Spleen (tissue), 11 donors: ENCODE data around the gene FBXW8. TPM values are rescaled to one million over a fixed set of nuclear protein-coding genes. Genes with fewer than 3 reads are reported as not detected.
A peak's percentile ranks its signal among the peaks of the same experiment; 100 is the strongest.

Source experiments
- DNase-seq: peaks from one replicate; pipeline ENCODE4 v3.0.0-alpha.2; 2020
- H3K27ac ChIP-seq, 8 donors: fragments of 200-600 bp; sonication (generic) in 7 of 8; 1 replicate in 4 of 8; 2 replicates in 4 of 8; pipeline versions ENCODE4 v1.5.0 to v1.8.0; 2016 to 2021; ENCODE audit warnings: inconsistent platforms in 4 of 8, mild to moderate bottlenecking in 4 of 8, moderate library complexity in 1 of 8
- H3K27me3 ChIP-seq, 7 donors: fragments of 200-600 bp; sonication (generic) in 6 of 7; replicated peaks in 1 of 7; 1 replicate in 4 of 7; 2 replicates in 3 of 7; pipeline versions ENCODE4 v1.5.0 to v1.8.0; 2016 to 2021; ENCODE audit warnings: inconsistent platforms in 3 of 7, mild to moderate bottlenecking in 1 of 7
- H3K36me3 ChIP-seq, 6 donors: fragments of 200-600 bp; sonication (generic) in 5 of 6; 1 replicate in 4 of 6; 2 replicates in 2 of 6; pipeline versions ENCODE4 v1.5.0 to v1.8.0; 2016 to 2021; ENCODE audit warnings: inconsistent platforms in 2 of 6
- H3K4me1 ChIP-seq, 6 donors: fragments of 200-600 bp; sonication (generic) in 5 of 6; 1 replicate in 3 of 6; 2 replicates in 3 of 6; pipeline versions ENCODE4 v1.5.0 to v1.8.0; 2016 to 2021; ENCODE audit warnings: inconsistent platforms in 3 of 6
- H3K4me3 ChIP-seq, 8 donors: fragments of 200-600 bp; sonication (generic) in 7 of 8; 1 replicate in 4 of 8; 2 replicates in 4 of 8; pipeline versions ENCODE4 v1.5.0 to v1.8.0; 2016 to 2021; ENCODE audit warnings: inconsistent platforms in 4 of 8, mild to moderate bottlenecking in 4 of 8, moderate library complexity in 2 of 8
- H3K9me3 ChIP-seq, 8 donors: fragments of 200-600 bp; sonication (generic) in 7 of 8; 1 replicate in 4 of 8; 2 replicates in 4 of 8; pipeline versions ENCODE4 v1.5.0 to v1.8.0; 2016 to 2021; ENCODE audit warnings: inconsistent platforms in 4 of 8
- POLR2A ChIP-seq, 3 donors: fragments of 450-650 bp; IDR thresholded peaks; one replicate each; pipeline ENCODE4 v1.5.1; 2017; ENCODE audit warnings: antibody characterized with exemption in 3 of 3, mild to moderate bottlenecking in 1 of 3
- POLR2AphosphoS5 ChIP-seq, 3 donors: sonication (generic); formaldehyde crosslinking; IDR thresholded peaks; one replicate each; pipeline ENCODE4 v1.5.1; 2017; ENCODE audit warnings: antibody characterized with exemption in 3 of 3
- WGBS, 5 donors: extraction: QIAGEN DNeasy Blood & Tissue Kit in 3 of 5; methylation state at CpG; one replicate each; pipeline versions ENCODE4 v1.1.5 to v1.1.7; 2013 to 2018; 5-methylcytosine and 5-hydroxymethylcytosine counted together
- intact Hi-C: fragments of 100-400 bp; cut with DNase I; formaldehyde crosslinking; loops from one replicate; pipeline ENCODE4 v1.15.0; 2023; ENCODE audit warnings: low total_unique reads
- polyA plus RNA-seq, 3 donors: library from polyadenylated mRNA; stranded (reverse); fragments of 200-250 nt; gene quantifications; one replicate each; pipeline ENCODE4 v1.2.1, GENCODE V29; 2013
- total RNA-seq, 7 donors: library from RNA; depleted of rRNA in 3 of 7; stranded (reverse); fragments of >200 nt in 3 of 7; fragmentation: NEBNext Ultra II Directional in 4 of 7; extraction: Animal tissue kit (Norgen Biotek cat#: 25700) in 4 of 7; gene quantifications; one replicate each; pipeline versions ENCODE4 v1.1.0 to v1.2.1, GENCODE V29; 2016 to 2021
- TF ChIP-seq, protein P1 (sequence below), 11 experiments: fragments of 200-600 bp in 7 of 11; fragments of 450-650 bp in 4 of 11; sonication (generic) in 4 of 11; IDR thresholded peaks in 8 of 11; conservative IDR thresholded peaks in 3 of 11; 1 replicate in 7 of 11; 2 replicates in 4 of 11; pipeline versions ENCODE4 v1.4.0 to v1.8.0; 2016 to 2021; ENCODE audit warnings: antibody characterized with exemption in 11 of 11, inconsistent platforms in 4 of 11, mild to moderate bottlenecking in 1 of 11
- donor health status: healthy with polysubstance abuse.
- donor health status: DM: no; HTN: no; CAD: no; lungs with moderate emphysema.
- donor health status: DM: no; HTN: no; CAD: no.
- donor health status: Bipolar disorder and iron deficiency.
- donor health status: healthy.
- donor health status: DM: no; HTN: no; CAD: no.
- donor health status: DM: yes; HTN: yes; CAD: no.

FBXW8 gene
- total and polyA plus RNA-seq, 10 donors = 2.2 to 17.3 (median 11.8) TPM

GRCh38 chr12:117019866-117020265 is 109.1 kb downstream of the FBXW8 start:
- WGBS, 5 donors = 95 to 99% (median 96%) methylated on average over 12 of the region's 12 CpGs
- intact Hi-C loops = no loop called here
- H3K9me3 ChIP-seq = peaks cover 0 to 12% (median 7%) of the 10 kb centered on the region in 8 donors
- TF ChIP-seq POLR2A (IDR thresholded peaks at IDR 0.05) (no peak), POLR2AphosphoS5 (IDR thresholded peaks at IDR 0.05) (peak in 1 of 3 donors; percentile 17)
- H3K4me3 ChIP-seq = no peak overlapping the region
- no peaks in the 10 kb centered on the region for H3K27me3 ChIP-seq
- DNase-seq = no peak
- H3K4me1 ChIP-seq = no peaks in the 10 kb centered on the region
- H3K36me3 ChIP-seq = peaks cover 3 to 98% (median 40%) of the 10 kb centered on the region in 6 donors
- no peak overlapping the region for H3K27ac ChIP-seq

DNA sequence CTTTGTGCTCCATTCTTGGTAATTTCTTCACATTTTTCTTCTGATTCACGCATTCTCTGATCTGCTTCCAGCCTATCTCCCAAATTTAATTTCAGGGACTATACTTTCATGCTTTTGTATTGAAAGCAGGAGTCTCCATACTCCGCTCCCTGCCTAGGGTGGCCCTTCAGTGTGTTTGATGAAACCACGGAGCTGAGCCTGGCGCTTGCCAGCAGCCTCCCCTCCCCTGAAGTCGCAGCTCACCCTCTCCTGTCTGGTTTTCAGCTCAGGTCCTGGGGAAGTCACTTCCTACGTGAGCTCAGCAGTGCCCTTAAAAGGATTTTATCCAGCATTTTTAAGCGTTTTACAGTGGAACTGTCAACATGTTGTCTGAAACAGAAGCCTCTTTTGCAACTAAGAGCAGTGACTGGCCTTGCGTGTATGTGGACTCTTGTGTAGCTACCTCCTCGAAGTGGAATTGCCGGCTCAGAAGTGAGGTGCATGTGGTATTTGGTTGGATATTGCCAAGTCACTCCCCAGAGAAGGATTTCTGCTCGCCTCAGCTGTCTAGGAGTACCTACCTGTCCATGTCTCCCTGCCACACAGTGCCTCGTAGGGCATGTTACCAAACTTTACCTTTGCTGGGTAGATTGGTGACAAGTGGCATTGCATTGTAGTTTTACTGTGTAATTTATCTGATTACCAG is 109.9 kb downstream of the FBXW8 start:
- H3K36me3 ChIP-seq = peaks cover 2 to 98% (median 39%) of the 10 kb centered on the region in 6 donors
- H3K9me3 ChIP-seq = peaks cover 0 to 4% (median 0%) of the 10 kb centered on the region in 8 donors
- WGBS, 5 donors = 86 to 89% (median 87%) methylated on average over 12 of the region's 12 CpGs
- DNase-seq = no peak
- H3K27me3 ChIP-seq = no peaks in the 10 kb centered on the region
- no peak overlapping the region for H3K27ac ChIP-seq
- H3K4me1 ChIP-seq = peaks cover 0 to 6% (median 5%) of the 10 kb centered on the region in 6 donors
- TF ChIP-seq POLR2A (IDR thresholded peaks at IDR 0.05) (no peak), POLR2AphosphoS5 (IDR thresholded peaks at IDR 0.05) (no peak)
- TF ChIP-seq, protein P1, sequence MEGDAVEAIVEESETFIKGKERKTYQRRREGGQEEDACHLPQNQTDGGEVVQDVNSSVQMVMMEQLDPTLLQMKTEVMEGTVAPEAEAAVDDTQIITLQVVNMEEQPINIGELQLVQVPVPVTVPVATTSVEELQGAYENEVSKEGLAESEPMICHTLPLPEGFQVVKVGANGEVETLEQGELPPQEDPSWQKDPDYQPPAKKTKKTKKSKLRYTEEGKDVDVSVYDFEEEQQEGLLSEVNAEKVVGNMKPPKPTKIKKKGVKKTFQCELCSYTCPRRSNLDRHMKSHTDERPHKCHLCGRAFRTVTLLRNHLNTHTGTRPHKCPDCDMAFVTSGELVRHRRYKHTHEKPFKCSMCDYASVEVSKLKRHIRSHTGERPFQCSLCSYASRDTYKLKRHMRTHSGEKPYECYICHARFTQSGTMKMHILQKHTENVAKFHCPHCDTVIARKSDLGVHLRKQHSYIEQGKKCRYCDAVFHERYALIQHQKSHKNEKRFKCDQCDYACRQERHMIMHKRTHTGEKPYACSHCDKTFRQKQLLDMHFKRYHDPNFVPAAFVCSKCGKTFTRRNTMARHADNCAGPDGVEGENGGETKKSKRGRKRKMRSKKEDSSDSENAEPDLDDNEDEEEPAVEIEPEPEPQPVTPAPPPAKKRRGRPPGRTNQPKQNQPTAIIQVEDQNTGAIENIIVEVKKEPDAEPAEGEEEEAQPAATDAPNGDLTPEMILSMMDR (IDR thresholded peaks at IDR 0.05 in 8 of 11, conservative IDR thresholded peaks at IDR 0.05 in 3 of 11) = no peak
- H3K4me3 ChIP-seq = no peak overlapping the region
- intact Hi-C loops = no loop called here

DNA sequence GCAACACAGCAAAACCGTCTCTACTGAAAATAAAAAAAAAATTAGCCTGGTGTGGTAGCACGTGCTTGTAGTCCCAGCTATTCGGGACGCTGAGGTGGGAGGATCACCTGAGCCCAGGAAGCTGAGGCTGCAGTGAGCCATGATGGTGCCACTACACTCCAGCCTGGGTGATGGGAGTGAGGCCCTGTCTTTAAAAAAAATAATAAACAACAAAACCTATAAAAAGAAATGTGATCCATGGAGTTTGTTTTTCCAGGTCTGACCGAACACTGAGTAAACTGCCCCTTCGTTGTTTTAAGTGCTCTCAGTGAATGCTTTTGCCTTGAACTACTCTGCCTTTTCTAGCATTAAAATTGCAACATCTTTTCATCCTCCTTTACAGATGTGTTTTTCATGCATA is 111.7 kb downstream of the FBXW8 start:
- Histone ChIP-seq H3K4me3 (no peak overlapping the region), H3K27ac (no peak overlapping the region), H3K36me3 (peaks cover 0 to 98% (median 44%) of the 10 kb centered on the region in 6 donors), H3K4me1 (peaks cover 0 to 9% (median 7%) of the 10 kb centered on the region in 6 donors), H3K27me3 (no peaks in the 10 kb centered on the region), H3K9me3 (no peaks in the 10 kb centered on the region)
- intact Hi-C loops = no loop called here
- DNase-seq = no peak
- 78 to 96% (median 93%) methylated on average over 6 of the region's 6 CpGs for WGBS, 5 donors
- no peak for TF ChIP-seq POLR2AphosphoS5 (IDR thresholded peaks at IDR 0.05)

DNA sequence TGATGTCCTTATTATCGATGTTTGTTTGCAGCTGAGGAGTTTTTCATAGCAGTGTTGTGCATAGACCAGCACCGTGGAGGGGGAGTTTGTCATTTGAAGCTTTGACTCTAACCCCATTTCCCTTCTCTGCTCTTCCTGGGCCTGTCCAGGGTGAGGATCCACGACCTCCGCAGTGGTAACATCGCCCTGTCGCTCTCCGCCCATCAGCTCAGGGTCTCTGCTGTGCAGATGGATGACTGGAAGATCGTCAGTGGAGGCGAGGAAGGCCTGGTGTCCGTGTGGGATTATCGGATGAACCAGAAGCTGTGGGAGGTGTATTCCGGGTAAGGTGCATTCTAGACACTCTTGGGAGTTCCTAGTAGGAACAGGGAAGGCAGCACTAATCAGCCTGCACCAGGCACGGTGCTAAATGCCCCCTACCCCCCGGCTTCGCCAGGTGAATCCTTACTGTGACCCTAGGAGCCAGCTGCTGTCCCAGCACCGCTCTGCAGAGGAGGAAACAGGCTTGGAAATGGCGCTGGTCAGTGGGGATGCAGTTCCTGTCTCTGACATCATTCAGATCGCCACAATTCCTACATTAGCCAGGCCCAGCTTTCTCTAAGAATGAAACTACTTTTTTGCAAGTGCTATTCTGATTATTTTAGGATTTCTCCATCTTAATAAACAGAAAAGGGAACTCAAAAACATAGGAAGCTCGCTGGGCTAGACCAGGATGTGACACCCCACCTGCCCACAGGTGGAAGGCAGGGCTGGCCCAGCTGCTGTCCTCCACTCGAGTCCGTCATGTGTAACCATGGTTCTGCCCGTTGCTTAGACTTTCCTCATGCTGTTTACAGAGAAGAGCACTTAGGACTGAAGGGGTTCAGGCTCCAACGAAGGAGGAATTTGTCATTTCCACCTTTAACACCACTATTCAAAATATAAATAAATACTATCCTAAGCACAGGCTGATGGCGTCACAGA is 113.5 kb downstream of the FBXW8 start:
- H3K9me3 ChIP-seq = no peaks in the 10 kb centered on the region
- no peak overlapping the region for H3K4me3 ChIP-seq
- peaks cover 0 to 98% (median 60%) of the 10 kb centered on the region in 6 donors for H3K36me3 ChIP-seq
- no peak overlapping the region for H3K27ac ChIP-seq
- H3K27me3 ChIP-seq = no peaks in the 10 kb centered on the region
- DNase-seq = no peak
- TF ChIP-seq, protein P1 (IDR thresholded peaks at IDR 0.05 in 8 of 11, conservative IDR thresholded peaks at IDR 0.05 in 3 of 11) = no peak
- no peak for TF ChIP-seq POLR2AphosphoS5 (IDR thresholded peaks at IDR 0.05)
- TF ChIP-seq POLR2A (IDR thresholded peaks at IDR 0.05) = no peak
- H3K4me1 ChIP-seq = peaks cover 0 to 9% (median 7%) of the 10 kb centered on the region in 6 donors
- WGBS, 5 donors = 89 to 93% (median 91%) methylated on average over 21 to 24 of the region's 24 CpGs
- intact Hi-C loops = loop anchor here (2.0 kb wide), 1 partner anchor 95 kb away; no protein-coding TSS in a partner anchor
